GM21529 (cell line): ENCODE results near the gene PRR30.
"Not testable (repeated sequence)": the region's sequence is repeated elsewhere in the genome, so short reads cannot be mapped to it uniquely, and the experiment has no call there.

Source experiments
- ATAC-seq: cut with Tn5 transposase; IDR thresholded peaks from one replicate; pipeline ENCODE4 v1.9.1; 2021; ENCODE audit not compliant: unreplicated experiment

Gene PRR30

GRCh38 chr2:27130396-27130795 is 8.8 kb downstream of the PRR30 start:
- ATAC-seq, result no peak

- no peak for ATAC-seq
These were observed 10.3 kb downstream of the PRR30 start for GRCh38 chr2:27128668-27129571.

- no peak for ATAC-seq
These were observed 11.1 kb downstream of the PRR30 start for GRCh38 chr2:27127883-27128667.

GRCh38 chr2:27126252-27126710 is 12.9 kb downstream of the PRR30 start:
- ATAC-seq, result no peak

- ATAC-seq, result no peak
These were observed 14.1 kb downstream of the PRR30 start for GRCh38 chr2:27125104-27125503.

- ATAC-seq, result no peak
These were observed 15.7 kb downstream of the PRR30 start, which contains the start of gene ABHD1 for GRCh38 chr2:27123302-27124150. Gene ABHD1 (plus strand): TSS chr2:27123815. CDS start chr2:27123949, 134 bp downstream.

DNA sequence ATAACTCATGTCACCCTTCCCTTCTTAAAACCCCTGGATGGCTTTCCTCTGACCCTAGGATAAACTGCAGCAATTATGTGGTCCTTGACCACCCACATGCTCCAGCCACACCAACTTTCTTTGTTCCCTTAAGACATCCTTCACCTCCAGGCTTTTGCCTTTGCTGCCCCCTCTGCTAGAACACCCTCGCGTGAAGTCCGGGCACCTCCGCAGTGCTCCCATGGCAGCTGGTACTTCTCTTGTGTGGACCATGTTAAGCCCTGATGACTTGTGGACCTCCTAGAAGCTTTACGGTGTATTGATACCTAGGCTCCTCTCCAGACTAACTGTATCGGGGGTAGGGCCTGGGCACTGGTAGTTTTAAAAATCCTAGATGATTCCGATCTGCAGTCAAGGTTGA is 16.4 kb downstream of the PRR30 start:
- no peak for ATAC-seq

DNA sequence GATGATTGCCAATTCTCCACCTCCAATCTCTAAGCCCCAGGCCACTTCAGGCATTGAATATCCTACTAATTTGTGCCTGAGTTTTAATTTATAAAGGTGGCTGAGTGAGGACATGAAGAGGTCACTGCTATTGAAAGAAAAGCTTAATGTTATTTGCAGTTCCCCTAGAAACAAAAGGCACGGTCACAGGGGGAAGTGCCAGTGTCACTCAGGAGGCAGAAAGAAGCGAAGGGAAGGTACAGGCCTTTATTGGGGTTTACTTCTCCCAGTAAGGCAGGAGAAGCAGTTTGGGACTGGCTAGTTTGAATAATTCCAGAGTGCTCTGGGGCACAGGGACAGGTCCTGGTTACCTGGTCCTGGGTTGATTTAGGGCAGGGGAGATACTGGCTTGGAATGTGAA is 17.3 kb downstream of the PRR30 start:
- no peak for ATAC-seq

DNA sequence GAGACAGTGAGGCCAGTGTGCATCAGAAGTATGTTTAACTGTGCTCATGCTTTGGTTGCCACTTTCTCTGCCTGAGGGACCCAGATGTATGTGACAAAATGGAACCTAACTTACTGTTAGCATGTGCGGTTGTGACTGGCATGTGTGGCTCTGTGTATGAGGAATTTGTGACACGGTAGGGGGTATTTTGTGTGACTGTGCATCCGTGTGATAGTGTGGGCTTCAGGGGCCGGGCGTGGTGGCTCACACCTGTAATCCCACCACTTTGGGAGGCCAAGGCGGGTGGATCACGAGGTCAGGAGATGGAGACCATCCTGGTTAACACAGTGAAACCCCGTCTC is 19.9 kb downstream of the PRR30 start:
- ATAC-seq, result not testable (repeated sequence)

DNA sequence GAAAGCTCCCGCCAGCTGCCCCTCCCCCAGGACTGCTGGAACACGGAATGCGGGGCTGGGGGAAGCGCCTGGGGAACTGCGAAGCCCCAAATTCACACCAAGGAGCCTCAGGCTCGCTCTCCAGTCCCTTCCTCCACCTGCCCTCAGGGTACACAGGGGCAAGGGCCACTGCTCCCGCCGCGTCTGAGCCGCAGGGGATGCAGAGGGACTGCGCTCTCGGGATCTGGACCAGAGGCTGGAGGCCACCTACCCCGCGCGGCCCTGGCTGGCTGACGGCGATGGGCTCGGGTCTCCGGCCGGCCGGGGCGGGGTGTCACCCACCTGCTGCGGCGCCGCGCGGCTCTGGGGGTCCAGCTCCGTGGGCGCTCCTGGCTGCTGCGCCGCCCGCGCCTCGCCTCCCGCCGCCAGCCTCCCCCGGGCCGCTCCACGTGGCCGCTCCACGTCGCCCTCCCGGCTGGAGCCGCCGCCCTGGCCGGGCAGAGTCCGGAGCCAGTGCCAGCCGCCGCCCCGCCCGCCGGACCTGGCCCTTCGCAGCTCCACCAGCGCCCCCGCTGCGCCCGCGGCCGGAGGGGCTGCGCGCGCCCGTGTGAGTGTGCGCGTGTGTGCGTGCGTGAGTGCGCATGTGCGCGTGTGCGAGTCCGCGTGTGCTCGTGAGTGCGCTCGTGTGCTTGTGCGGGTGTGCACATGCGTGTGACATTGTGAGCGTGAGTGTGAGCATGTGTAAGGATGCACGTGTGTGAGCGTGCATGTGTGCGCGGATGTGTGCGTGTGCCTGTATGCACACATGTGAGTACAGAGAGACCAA is 20.5 kb downstream of the PRR30 start, which contains the start of gene CGREF1:
TSS of gene CGREF1 (minus strand) at position 604 of the 805 bp plus-strand sequence. CDS start 14,762 bp downstream, outside the sequence.
- no peak for ATAC-seq

- ATAC-seq, result no peak
These were observed 21.1 kb downstream of the PRR30 start for GRCh38 chr2:27117995-27118524.

DNA sequence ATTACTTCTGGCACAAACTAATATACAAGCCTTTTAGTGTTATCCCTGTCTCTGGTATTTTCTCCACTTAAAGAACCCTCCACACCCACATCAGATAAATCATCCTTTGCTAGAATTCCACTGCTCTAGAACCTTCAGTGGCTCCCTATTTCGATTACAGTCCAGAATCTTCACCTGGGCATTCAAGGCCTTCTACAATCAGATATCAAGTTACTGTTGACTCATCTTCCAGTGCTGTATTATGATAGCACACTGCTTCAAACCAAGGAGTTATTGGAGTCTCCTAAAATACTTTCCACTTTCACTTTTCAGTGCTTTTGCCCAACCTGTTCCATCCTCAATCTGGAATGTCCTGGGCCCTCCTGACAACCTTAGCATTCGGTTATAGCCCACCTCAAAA is 23.7 kb downstream of the PRR30 start:
- ATAC-seq, result no peak

DNA sequence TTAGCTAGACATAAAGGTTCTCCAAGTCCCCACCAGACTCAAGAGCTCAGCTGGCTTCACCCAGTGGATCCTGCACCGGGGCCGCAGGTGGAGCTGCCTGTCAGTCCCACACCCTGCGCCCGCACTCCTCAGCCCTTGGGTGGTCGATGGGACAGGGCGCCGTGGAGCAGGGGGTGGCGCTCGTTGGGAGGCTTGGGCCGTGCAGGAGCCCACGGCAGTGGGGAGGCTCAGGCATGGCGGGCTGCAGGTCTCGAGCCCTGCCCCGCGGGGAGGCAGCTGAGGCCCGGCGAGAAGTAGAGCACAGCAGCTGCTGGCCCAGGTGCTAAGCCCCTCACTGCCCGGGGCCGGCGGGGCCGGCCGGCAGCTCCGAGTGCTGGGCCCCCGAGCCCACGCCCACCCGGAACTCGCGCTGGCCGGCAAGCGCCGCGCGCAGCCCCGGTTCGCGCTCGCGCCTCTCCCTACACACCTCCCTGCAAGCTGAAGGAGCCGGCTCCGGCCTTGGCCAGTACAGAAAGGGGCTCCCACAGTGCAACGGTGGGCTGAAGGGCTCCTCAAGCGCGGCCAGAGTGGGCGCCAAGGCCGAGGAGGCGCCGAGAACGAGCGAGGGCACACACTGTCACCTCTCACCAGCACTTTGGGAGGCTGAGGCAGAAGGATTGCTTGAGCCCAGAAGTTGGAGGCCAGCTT is 27.7 kb downstream of the PRR30 start:
- ATAC-seq, result not testable (repeated sequence)

- not testable (repeated sequence) for ATAC-seq
These were observed 28.4 kb downstream of the PRR30 start for GRCh38 chr2:27110603-27111352.

GRCh38 chr2:27109083-27109482 is 30.1 kb downstream of the PRR30 start:
- no peak for ATAC-seq

DNA sequence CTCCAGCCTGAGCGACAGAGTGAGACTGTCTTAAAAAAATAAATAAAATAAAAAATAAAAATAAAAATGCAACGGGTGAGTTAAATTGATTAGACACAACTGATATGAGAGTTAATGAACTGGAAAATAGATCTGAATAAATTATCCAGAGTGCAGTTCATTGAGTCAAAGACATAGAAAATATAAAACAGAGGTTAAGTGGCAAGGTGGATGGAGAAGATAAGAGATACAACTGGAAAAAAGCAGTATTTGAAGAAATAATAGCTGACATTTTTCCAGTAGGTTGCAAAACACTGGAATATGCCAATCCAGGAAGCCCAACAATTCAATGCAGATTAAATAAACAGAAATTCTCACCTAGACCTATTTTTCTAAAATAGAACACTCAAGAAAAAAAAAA is 31.0 kb downstream of the PRR30 start:
- no peak for ATAC-seq

DNA sequence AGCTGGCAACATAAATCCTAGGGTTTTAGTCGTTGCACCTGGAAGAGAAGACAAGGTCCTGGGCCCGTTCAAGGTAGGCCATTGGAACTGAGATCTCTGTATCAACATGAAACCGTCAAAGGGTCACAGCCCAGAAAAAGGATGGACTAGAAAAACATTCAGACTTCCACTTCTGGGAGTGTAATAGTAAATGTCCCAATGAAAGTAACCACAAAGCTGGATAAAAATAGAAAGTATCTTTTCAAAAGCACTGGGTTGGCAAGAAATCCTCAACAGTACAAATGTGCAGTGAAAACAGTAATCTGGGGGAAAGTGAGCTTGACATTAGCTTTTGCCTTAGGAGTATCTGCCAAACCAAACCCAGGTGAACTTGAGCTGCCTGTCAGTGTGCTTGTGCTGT is 33.2 kb downstream of the PRR30 start:
- no peak for ATAC-seq

GRCh38 chr2:27102329-27102728 is 36.9 kb downstream of the PRR30 start:
- no peak for ATAC-seq

DNA sequence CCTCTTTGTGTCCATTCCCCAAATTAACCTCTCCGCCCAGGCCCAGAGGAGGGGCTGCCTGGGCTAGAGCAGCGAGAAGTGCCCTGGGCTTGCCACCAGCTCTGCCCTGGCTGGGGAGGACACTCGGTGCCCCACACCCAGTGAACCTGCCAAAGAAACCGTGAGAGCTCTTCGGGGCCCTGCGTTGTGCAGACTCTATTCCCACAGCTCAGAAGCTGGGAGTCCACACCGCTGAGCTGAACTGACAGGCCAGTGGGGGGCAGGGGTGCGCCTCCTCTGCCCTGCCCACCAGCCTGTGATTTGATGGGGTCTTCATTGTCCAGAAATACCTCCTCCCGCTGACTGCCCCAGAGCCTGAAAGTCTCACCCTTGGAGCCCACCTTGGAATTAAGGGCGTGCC is 39.2 kb downstream of the PRR30 start:
- ATAC-seq, result no peak
